Activated CD4-positive, alpha-beta T cell treated with anti-CD3 and anti-CD28 coated beads for 48 hours (primary cell): ENCODE data around the gene ZNF521.

Experiments
- DNase-seq: peaks from one replicate; pipeline ENCODE4 v3.0.0-alpha.2; 2020

Gene ZNF521

GRCh38 chr18:25111377-25112288 lies 240.3 kb downstream of the ZNF521 start:
- no peak for DNase-seq

- DNase-seq = no peak
Observed at GRCh38 chr18:25109484-25109883, 242.5 kb downstream of the ZNF521 start.

- no peak for DNase-seq
Observed at GRCh38 chr18:25103468-25104155, 248.4 kb downstream of the ZNF521 start.

GRCh38 chr18:25102662-25103061 lies 249.3 kb downstream of the ZNF521 start:
- DNase-seq = no peak

- DNase-seq = no peak
Observed at GRCh38 chr18:25100418-25100817, 251.5 kb downstream of the ZNF521 start.

GRCh38 chr18:25099895-25100294 lies 252.1 kb downstream of the ZNF521 start:
- no peak for DNase-seq

GRCh38 chr18:25097569-25098056 lies 254.4 kb downstream of the ZNF521 start:
- no peak for DNase-seq

- DNase-seq = no peak
Observed at GRCh38 chr18:25097057-25097456, 254.9 kb downstream of the ZNF521 start.

GRCh38 chr18:25093141-25093540 lies 258.8 kb downstream of the ZNF521 start:
- no peak for DNase-seq

GRCh38 chr18:25089470-25089869 lies 262.5 kb downstream of the ZNF521 start:
- no peak for DNase-seq

- DNase-seq = no peak
Observed at GRCh38 chr18:25086876-25087275, 265.1 kb downstream of the ZNF521 start.

- no peak for DNase-seq
Observed at GRCh38 chr18:25081001-25081400, 271.0 kb downstream of the ZNF521 start.

- no peak for DNase-seq
Observed at GRCh38 chr18:25080211-25080610, 271.8 kb downstream of the ZNF521 start.

GRCh38 chr18:25077944-25078723 lies 273.8 kb downstream of the ZNF521 start:
- no peak for DNase-seq

- DNase-seq = no peak
Observed at GRCh38 chr18:25077038-25077943, 274.7 kb downstream of the ZNF521 start.

GRCh38 chr18:25075783-25076182 lies 276.2 kb downstream of the ZNF521 start:
- DNase-seq = no peak

- no peak for DNase-seq
Observed at GRCh38 chr18:25075331-25075730, 276.6 kb downstream of the ZNF521 start.

GRCh38 chr18:25074925-25075324 lies 277.0 kb downstream of the ZNF521 start:
- no peak for DNase-seq

GRCh38 chr18:25072205-25072604 lies 279.8 kb downstream of the ZNF521 start:
- no peak for DNase-seq

- DNase-seq = no peak
Observed at GRCh38 chr18:25067275-25068025, 284.5 kb downstream of the ZNF521 start.

- DNase-seq = no peak
Observed at GRCh38 chr18:25066516-25066915, 285.4 kb downstream of the ZNF521 start.
